ENCODE results near the gene TPM1. TPM values are rescaled to one million over a fixed set of nuclear protein-coding genes. Genes with fewer than 3 reads are reported as not detected.

The TPM1 gene
- total and polyA plus RNA-seq, 7 experiments from 2014 or later = 6.0 to 24.7 (median 12.9) TPM

DNA sequence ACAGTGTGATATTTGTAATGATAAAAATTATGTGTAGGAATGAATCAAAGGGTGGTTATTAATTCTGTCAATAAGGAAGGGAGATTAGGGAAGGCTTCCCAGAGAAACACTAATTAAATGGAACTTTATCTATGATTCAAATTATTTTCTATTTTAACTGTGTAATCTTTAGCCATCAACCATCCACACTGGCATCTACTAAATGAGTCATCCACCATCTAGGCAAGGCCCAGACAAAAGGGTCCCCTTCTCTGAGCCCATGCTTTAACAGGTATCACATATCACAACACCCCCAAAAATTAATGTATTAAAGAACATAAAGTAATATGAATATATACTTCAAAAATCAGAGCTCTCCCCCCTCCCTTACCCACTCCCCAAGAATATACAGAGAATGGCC is 19.9 kb upstream of the TPM1 start:
- no peaks in the 10 kb centered on the region for H3K27me3 ChIP-seq (ENCODE audit: control insufficient read depth in 2 of 2, insufficient read depth in 2 of 2, low read length in 2 of 2)
- H3K4me1 ChIP-seq (ENCODE audit: control insufficient read depth in 2 of 2, insufficient read depth in 2 of 2, low read length in 2 of 2) = no peaks in the 10 kb centered on the region
- DNase-seq (no peak), ATAC-seq (no peak)
- ChIA-PET CTCF (no interaction called here), POLR2A (no interaction called here)
- H3K4me3 Mint-ChIP-seq = no peak overlapping the region
- intact Hi-C loops (cut with micrococcal nuclease) = no loop called here
- no peak overlapping the region for H3K4me3 ChIP-seq (ENCODE audit: low read length)
- H3K27ac Mint-ChIP-seq = no peak overlapping the region
- peaks cover 0 to 3% (median 0%) of the 10 kb centered on the region in 11 donors for H3K9me3 Mint-ChIP-seq
- H3K27me3 Mint-ChIP-seq = peaks cover 0 to 14% (median 4%) of the 10 kb centered on the region in 5 donors
- no peak overlapping the region for H3K27ac ChIP-seq (ENCODE audit: low read depth, low read length)
- H3K36me3 ChIP-seq (ENCODE audit: control insufficient read depth in 2 of 3, insufficient read depth in 3 of 3, low read length in 3 of 3) = no peaks in the 10 kb centered on the region
- H3K4me1 Mint-ChIP-seq = no peaks in the 10 kb centered on the region
- H3K36me3 Mint-ChIP-seq = no peaks in the 10 kb centered on the region
- no peaks in the 10 kb centered on the region for H3K9me3 ChIP-seq (ENCODE audit: control insufficient read depth in 2 of 3, low read length in 3 of 3)

DNA sequence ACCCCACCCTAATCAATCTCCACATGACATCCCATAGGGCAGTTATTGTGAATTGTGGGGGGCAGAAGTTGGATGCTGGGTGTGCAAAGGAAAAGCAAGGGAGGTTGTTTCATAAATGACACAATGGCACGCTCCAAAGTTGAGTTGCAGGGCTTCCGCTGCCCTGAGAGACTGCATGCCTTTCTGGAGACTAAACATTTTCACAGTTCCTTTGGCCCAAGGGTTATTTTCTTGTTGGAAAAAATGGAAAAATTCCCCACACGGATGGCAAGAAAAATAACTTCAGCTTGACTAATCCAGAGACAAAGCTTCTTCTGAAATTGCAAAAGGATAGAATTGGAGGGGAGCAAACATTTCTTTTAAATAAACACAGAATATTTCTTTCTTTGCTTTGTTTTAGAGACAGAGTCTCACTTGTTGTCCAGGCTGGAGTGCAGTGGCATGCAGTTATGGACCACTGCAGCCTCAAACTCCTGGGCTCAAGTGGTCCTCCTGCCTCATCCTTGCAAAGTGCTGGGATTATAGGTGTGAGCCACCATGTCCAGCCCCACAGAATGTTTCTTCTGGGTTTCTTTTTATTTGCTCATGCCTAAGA is 19.1 kb upstream of the TPM1 start:
- Histone ChIP-seq H3K27ac (ENCODE audit: low read depth, low read length) (no peak overlapping the region), H3K4me3 (ENCODE audit: low read length) (no peak overlapping the region), H3K4me1 (ENCODE audit: control insufficient read depth in 2 of 2, insufficient read depth in 2 of 2, low read length in 2 of 2) (no peaks in the 10 kb centered on the region), H3K36me3 (ENCODE audit: control insufficient read depth in 2 of 3, insufficient read depth in 3 of 3, low read length in 3 of 3) (no peaks in the 10 kb centered on the region), H3K9me3 (ENCODE audit: control insufficient read depth in 2 of 3, low read length in 3 of 3) (no peaks in the 10 kb centered on the region), H3K27me3 (ENCODE audit: control insufficient read depth in 2 of 2, insufficient read depth in 2 of 2, low read length in 2 of 2) (no peaks in the 10 kb centered on the region)
- Mint-ChIP-seq H3K27ac (no peak overlapping the region), H3K9me3 (peaks cover 0 to 1% (median 0%) of the 10 kb centered on the region in 11 donors), H3K36me3 (no peaks in the 10 kb centered on the region), H3K27me3 (peaks cover 0 to 12% (median 5%) of the 10 kb centered on the region in 5 donors), H3K4me1 (no peaks in the 10 kb centered on the region), H3K4me3 (no peak overlapping the region)
- ChIA-PET CTCF (interaction anchor here (0.7 kb wide), 1 partner anchor 189 kb away, joined by 3 read pairs; no protein-coding TSS in a partner anchor), POLR2A (no interaction called here)
- intact Hi-C loops (cut with micrococcal nuclease) = no loop called here
- ATAC-seq = no peak
- DNase-seq = no peak

DNA sequence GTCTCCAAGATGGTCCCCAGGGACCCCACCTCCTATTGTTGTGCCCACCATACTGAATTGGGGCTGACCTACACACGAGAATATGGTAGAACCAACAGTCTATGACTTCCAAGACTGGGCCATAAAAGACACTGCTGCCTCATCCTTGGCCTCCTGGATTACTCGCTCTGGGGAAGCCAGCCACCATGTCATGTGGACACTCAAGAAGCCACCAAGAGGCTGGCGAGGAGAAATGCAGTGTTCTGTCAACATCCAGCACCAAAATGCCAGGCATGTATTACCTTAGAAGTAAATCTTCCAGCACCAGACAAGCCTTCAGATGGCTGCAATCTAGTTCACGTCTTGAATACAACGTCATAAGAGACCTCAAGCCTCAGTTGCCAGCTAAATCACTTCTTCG is 17.1 kb upstream of the TPM1 start:
- CTCF ChIA-PET = no interaction called here

DNA sequence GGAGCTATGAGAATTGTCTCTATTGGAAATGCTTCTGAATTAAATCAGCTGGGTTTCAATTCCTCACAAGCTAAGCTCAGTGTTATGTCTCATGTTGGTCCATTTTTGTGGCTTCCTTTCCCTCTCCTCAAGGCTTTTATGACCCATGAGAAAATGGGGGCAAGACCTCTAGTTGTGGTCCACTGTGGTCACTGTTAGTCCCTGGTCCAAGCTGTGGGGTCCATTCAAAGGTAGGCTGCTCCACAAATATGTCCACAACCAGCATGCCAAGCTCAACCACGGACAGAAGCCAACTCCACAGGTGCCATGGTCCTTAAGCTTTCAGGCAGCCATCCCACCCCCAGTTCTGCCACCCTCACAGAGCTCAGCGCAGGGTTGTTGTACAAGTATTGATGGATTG is 14.9 kb upstream of the TPM1 start:
- no peak overlapping the region for H3K4me3 ChIP-seq (ENCODE audit: low read length)
- Mint-ChIP-seq H3K27me3 (peaks cover 17 to 32% (median 23%) of the 10 kb centered on the region in 5 donors), H3K27ac (no peak overlapping the region), H3K4me3 (no peak overlapping the region), H3K4me1 (no peaks in the 10 kb centered on the region), H3K9me3 (no peaks in the 10 kb centered on the region), H3K36me3 (no peaks in the 10 kb centered on the region)
- intact Hi-C loops (cut with micrococcal nuclease) = no loop called here
- H3K27me3 ChIP-seq (ENCODE audit: control insufficient read depth in 2 of 2, insufficient read depth in 2 of 2, low read length in 2 of 2) = no peaks in the 10 kb centered on the region
- H3K9me3 ChIP-seq (ENCODE audit: control insufficient read depth in 2 of 3, low read length in 3 of 3) = no peaks in the 10 kb centered on the region
- DNase-seq (no peak), ATAC-seq (no peak)
- ChIA-PET CTCF (interaction anchor here (1.7 kb wide), 1 partner anchor 21 kb away, joined by 4 read pairs; no protein-coding TSS in a partner anchor), POLR2A (no interaction called here)
- H3K27ac ChIP-seq (ENCODE audit: low read depth, low read length) = no peak overlapping the region
- no peaks in the 10 kb centered on the region for H3K4me1 ChIP-seq (ENCODE audit: control insufficient read depth in 2 of 2, insufficient read depth in 2 of 2, low read length in 2 of 2)
- no peaks in the 10 kb centered on the region for H3K36me3 ChIP-seq (ENCODE audit: control insufficient read depth in 2 of 3, insufficient read depth in 3 of 3, low read length in 3 of 3)

More for the DNA sequence above, 17.1 kb upstream of the TPM1 start:
- no peaks in the 10 kb centered on the region for H3K4me1 Mint-ChIP-seq
- Histone ChIP-seq H3K27me3 (ENCODE audit: control insufficient read depth in 2 of 2, insufficient read depth in 2 of 2, low read length in 2 of 2) (no peaks in the 10 kb centered on the region), H3K36me3 (ENCODE audit: control insufficient read depth in 2 of 3, insufficient read depth in 3 of 3, low read length in 3 of 3) (no peaks in the 10 kb centered on the region), H3K4me1 (ENCODE audit: control insufficient read depth in 2 of 2, insufficient read depth in 2 of 2, low read length in 2 of 2) (no peaks in the 10 kb centered on the region), H3K4me3 (ENCODE audit: low read length) (no peak overlapping the region), H3K9me3 (ENCODE audit: control insufficient read depth in 2 of 3, low read length in 3 of 3) (no peaks in the 10 kb centered on the region), H3K27ac (ENCODE audit: low read depth, low read length) (no peak overlapping the region)
- POLR2A ChIA-PET = no interaction called here
- ATAC-seq (no peak), DNase-seq (no peak)
- no peaks in the 10 kb centered on the region for H3K9me3 Mint-ChIP-seq
- no peak overlapping the region for H3K27ac Mint-ChIP-seq
- intact Hi-C loops (cut with micrococcal nuclease) = no loop called here
- H3K36me3 Mint-ChIP-seq = no peaks in the 10 kb centered on the region
- H3K4me3 Mint-ChIP-seq = no peak overlapping the region
- peaks cover 15 to 30% (median 18%) of the 10 kb centered on the region in 5 donors for H3K27me3 Mint-ChIP-seq

DNA sequence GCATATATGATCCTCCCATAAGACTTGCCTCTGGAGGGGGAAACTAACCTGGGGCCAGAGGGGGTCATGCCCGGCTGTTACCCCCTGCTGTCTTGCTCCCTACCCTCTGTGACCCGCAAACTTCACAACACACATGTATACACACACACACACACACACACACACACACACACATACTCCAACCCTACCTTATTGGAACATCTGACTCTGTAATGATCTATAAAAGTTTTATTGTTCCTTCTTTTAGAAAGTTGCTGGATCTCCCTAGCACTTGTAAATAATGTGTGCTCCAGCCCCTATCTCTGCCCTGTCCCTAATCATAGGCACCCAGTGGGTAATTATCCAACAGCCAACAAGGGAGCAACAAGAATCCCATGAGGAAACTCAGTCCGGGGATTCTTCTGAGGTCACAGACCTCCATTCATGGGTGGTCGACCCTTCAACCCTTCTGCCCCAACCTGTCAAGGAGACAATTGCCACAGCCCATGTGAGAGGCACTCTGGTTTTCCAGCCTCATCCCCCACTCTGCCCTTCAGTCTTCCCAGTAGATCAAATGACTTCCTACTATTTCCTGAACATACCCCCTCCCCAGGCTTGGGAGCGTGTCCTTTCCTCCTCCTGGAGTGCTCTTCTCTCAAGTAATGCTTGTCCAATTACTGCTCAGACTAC is 14.0 kb upstream of the TPM1 start:
- no peak overlapping the region for H3K4me3 ChIP-seq (ENCODE audit: low read length)
- no peak for ATAC-seq
- ChIA-PET POLR2A (no interaction called here), CTCF (no interaction called here)
- intact Hi-C loops (cut with micrococcal nuclease) = no loop called here
- H3K4me1 ChIP-seq (ENCODE audit: control insufficient read depth in 2 of 2, insufficient read depth in 2 of 2, low read length in 2 of 2) = no peaks in the 10 kb centered on the region
- H3K9me3 ChIP-seq (ENCODE audit: control insufficient read depth in 2 of 3, low read length in 3 of 3) = no peaks in the 10 kb centered on the region
- Mint-ChIP-seq H3K4me1 (no peaks in the 10 kb centered on the region), H3K27me3 (peaks cover 13 to 32% (median 23%) of the 10 kb centered on the region in 5 donors), H3K9me3 (no peaks in the 10 kb centered on the region), H3K27ac (no peak overlapping the region), H3K4me3 (no peak overlapping the region), H3K36me3 (no peaks in the 10 kb centered on the region)
- no peaks in the 10 kb centered on the region for H3K27me3 ChIP-seq (ENCODE audit: control insufficient read depth in 2 of 2, insufficient read depth in 2 of 2, low read length in 2 of 2)
- H3K27ac ChIP-seq (ENCODE audit: low read depth, low read length) = no peak overlapping the region
- H3K36me3 ChIP-seq (ENCODE audit: control insufficient read depth in 2 of 3, insufficient read depth in 3 of 3, low read length in 3 of 3) = no peaks in the 10 kb centered on the region
- no peak for DNase-seq

DNA sequence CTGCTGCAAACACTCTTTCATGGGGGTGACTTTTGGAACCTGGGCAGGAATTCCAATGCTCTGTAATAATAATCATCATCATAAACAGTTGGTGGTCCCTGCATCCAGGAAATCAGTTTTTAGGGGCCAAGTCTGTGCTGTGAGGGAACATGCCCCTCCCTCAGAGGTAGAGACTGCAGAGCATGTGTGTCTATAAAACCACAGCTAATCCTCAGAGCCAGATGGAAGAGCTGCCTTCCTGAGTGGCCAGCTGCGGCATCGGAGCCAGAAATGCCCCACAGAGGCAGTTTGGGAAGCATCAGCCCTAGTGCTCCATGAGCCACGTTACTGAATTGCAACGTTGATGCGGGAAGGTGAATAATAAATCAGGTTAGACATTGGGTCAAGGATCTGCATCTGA is 12.9 kb upstream of the TPM1 start:
- Mint-ChIP-seq H3K27ac (no peak overlapping the region), H3K36me3 (no peaks in the 10 kb centered on the region), H3K27me3 (peaks cover 15 to 32% (median 23%) of the 10 kb centered on the region in 5 donors), H3K9me3 (no peaks in the 10 kb centered on the region), H3K4me1 (no peaks in the 10 kb centered on the region), H3K4me3 (no peak overlapping the region)
- intact Hi-C loops (cut with micrococcal nuclease) = no loop called here
- DNase-seq (no peak), ATAC-seq (no peak)
- Histone ChIP-seq H3K27me3 (ENCODE audit: control insufficient read depth in 2 of 2, insufficient read depth in 2 of 2, low read length in 2 of 2) (no peaks in the 10 kb centered on the region), H3K4me3 (ENCODE audit: low read length) (no peak overlapping the region), H3K27ac (ENCODE audit: low read depth, low read length) (no peak overlapping the region), H3K9me3 (ENCODE audit: control insufficient read depth in 2 of 3, low read length in 3 of 3) (no peaks in the 10 kb centered on the region), H3K36me3 (ENCODE audit: control insufficient read depth in 2 of 3, insufficient read depth in 3 of 3, low read length in 3 of 3) (no peaks in the 10 kb centered on the region), H3K4me1 (ENCODE audit: control insufficient read depth in 2 of 2, insufficient read depth in 2 of 2, low read length in 2 of 2) (no peaks in the 10 kb centered on the region)
- ChIA-PET CTCF (no interaction called here), POLR2A (no interaction called here)

DNA sequence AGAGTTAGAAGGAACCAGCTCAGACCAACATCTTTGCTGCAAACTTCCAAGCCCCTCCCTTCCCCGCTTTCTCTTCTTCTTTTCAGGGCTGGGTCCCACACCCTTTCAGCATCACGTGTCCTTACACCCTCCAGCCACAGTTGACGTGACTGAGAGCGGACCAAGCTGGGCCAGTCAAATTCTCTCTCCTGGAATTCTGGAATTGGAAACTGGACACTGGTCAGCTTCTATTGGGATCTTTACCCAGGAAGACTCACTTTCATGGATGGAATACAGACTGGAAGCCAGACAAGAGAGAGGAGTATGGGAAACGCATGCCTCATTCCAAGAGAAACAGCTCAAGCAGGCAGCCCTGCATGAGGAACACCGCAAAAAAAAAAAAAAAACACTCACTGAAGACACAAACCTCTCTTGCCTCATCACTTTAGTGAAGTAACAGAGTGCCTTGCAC is 12.4 kb upstream of the TPM1 start:
- peak; percentile 74 for ATAC-seq
- no peaks in the 10 kb centered on the region for H3K36me3 ChIP-seq (ENCODE audit: control insufficient read depth in 2 of 3, insufficient read depth in 3 of 3, low read length in 3 of 3)
- POLR2A ChIA-PET = no interaction called here
- no peaks in the 10 kb centered on the region for H3K4me1 ChIP-seq (ENCODE audit: control insufficient read depth in 2 of 2, insufficient read depth in 2 of 2, low read length in 2 of 2)
- Mint-ChIP-seq H3K36me3 (no peaks in the 10 kb centered on the region), H3K4me1 (no peaks in the 10 kb centered on the region), H3K27me3 (peaks cover 19 to 29% (median 23%) of the 10 kb centered on the region in 5 donors), H3K27ac (no peak overlapping the region), H3K9me3 (no peaks in the 10 kb centered on the region), H3K4me3 (no peak overlapping the region)
- no peak overlapping the region for H3K4me3 ChIP-seq (ENCODE audit: low read length)
- CTCF ChIA-PET = no interaction called here
- no peak overlapping the region for H3K27ac ChIP-seq (ENCODE audit: low read depth, low read length)
- DNase-seq = no peak
- no peaks in the 10 kb centered on the region for H3K9me3 ChIP-seq (ENCODE audit: control insufficient read depth in 2 of 3, low read length in 3 of 3)
- H3K27me3 ChIP-seq (ENCODE audit: control insufficient read depth in 2 of 2, insufficient read depth in 2 of 2, low read length in 2 of 2) = no peaks in the 10 kb centered on the region
- intact Hi-C loops (cut with micrococcal nuclease) = no loop called here

Measured in naive thymus-derived CD4-positive, alpha-beta T cell (primary cell).